Activated CD8-positive, alpha-beta memory T cell treated with anti-CD3 and anti-CD28 coated beads for 36 hours (primary cell): ENCODE data around the gene FAM171A1. TPM values are rescaled to one million over a fixed set of nuclear protein-coding genes. Genes with fewer than 3 reads are reported as not detected.
"Not testable (repeated sequence)": the region's sequence is repeated elsewhere in the genome, so short reads cannot be mapped to it uniquely, and the experiment has no call there.

ENCODE experiments used
- CTCF ChIA-PET: fragments of 350-600 bp; sonication (Branson Sonifier 250); formaldehyde crosslinking; loops from one replicate; lab custom pipeline; 2021; ENCODE audit warnings: antibody characterized with exemption; lab: Charles Lee
- POLR2A ChIA-PET: fragments of 350-600 bp; sonication (Branson Sonifier 250); formaldehyde crosslinking; loops from one replicate; lab custom pipeline; 2021; ENCODE audit warnings: antibody characterized with exemption; lab: Charles Lee
- total RNA-seq, 2 experiments: library from RNA; stranded (reverse); gene quantifications; one replicate each; pipeline ENCODE4 v1.2.3, GENCODE V29; 2021

FAM171A1 gene
- total RNA-seq, 2 experiments from 2014 or later, result 4.3 TPM

GRCh38 chr10:15232279-15232678, 138.8 kb downstream of the FAM171A1 start:
- CTCF ChIA-PET, result no interaction called here
- POLR2A ChIA-PET, result no interaction called here

GRCh38 chr10:15231426-15231825, 139.7 kb downstream of the FAM171A1 start:
- CTCF ChIA-PET, result no interaction called here
- POLR2A ChIA-PET, result no interaction called here

- ChIA-PET POLR2A (no interaction called here), CTCF (interaction anchor here (0.6 to 1.0 kb wide), 2 partner anchors 16 to 138 kb away, joined by 3 to 4 read pairs; no protein-coding TSS in a partner anchor)
These were observed 140.8 kb downstream of the FAM171A1 start for GRCh38 chr10:15230257-15230656.

GRCh38 chr10:15229268-15229667, 141.8 kb downstream of the FAM171A1 start:
- ChIA-PET POLR2A (no interaction called here), CTCF (interaction anchor here (1.0 kb wide), 1 partner anchor 139 kb away, joined by 3 read pairs; no protein-coding TSS in a partner anchor)

GRCh38 chr10:15228426-15228825, 142.7 kb downstream of the FAM171A1 start:
- ChIA-PET CTCF (no interaction called here), POLR2A (no interaction called here)

- POLR2A ChIA-PET, result no interaction called here
- CTCF ChIA-PET, result no interaction called here
These were observed 143.3 kb downstream of the FAM171A1 start for GRCh38 chr10:15227611-15228372.

- POLR2A ChIA-PET, result no interaction called here
- CTCF ChIA-PET, result no interaction called here
These were observed 145.6 kb downstream of the FAM171A1 start for GRCh38 chr10:15225511-15225910.

GRCh38 chr10:15224948-15225347, 146.1 kb downstream of the FAM171A1 start:
- ChIA-PET POLR2A (no interaction called here), CTCF (no interaction called here)

- POLR2A ChIA-PET, result no interaction called here
- CTCF ChIA-PET, result no interaction called here
These were observed 147.9 kb downstream of the FAM171A1 start for GRCh38 chr10:15223174-15223573.

- ChIA-PET CTCF (no interaction called here), POLR2A (no interaction called here)
These were observed 148.6 kb downstream of the FAM171A1 start for GRCh38 chr10:15222511-15222910.

- POLR2A ChIA-PET, result no interaction called here
- CTCF ChIA-PET, result no interaction called here
These were observed 150.6 kb downstream of the FAM171A1 start for GRCh38 chr10:15220445-15220844.

GRCh38 chr10:15216700-15217099, 154.4 kb downstream of the FAM171A1 start:
- ChIA-PET CTCF (no interaction called here), POLR2A (no interaction called here)

GRCh38 chr10:15214237-15214636, 156.9 kb downstream of the FAM171A1 start:
- ChIA-PET POLR2A (no interaction called here), CTCF (interaction anchor here (1.0 kb wide), 1 partner anchor 16 kb away, joined by 4 read pairs; no protein-coding TSS in a partner anchor)

GRCh38 chr10:15213461-15213861, 157.6 kb downstream of the FAM171A1 start:
- CTCF ChIA-PET, result no interaction called here

GRCh38 chr10:15211464-15211979, 159.6 kb downstream of the FAM171A1 start:
- ChIA-PET CTCF (interaction anchor here (0.7 to 1.2 kb wide), 2 partner anchors 13 to 101 kb away, joined by 4 read pairs; no protein-coding TSS in a partner anchor), POLR2A (no interaction called here)

More at GRCh38 chr10:15213461-15213861, 157.6 kb downstream of the FAM171A1 start:
- POLR2A ChIA-PET, result no interaction called here

- CTCF ChIA-PET, result interaction anchor here (0.7 to 1.2 kb wide), 2 partner anchors 12 to 45 kb away, joined by 3 to 4 read pairs; no protein-coding TSS in a partner anchor
- POLR2A ChIA-PET, result no interaction called here
These were observed 160.6 kb downstream of the FAM171A1 start for GRCh38 chr10:15210521-15210920.

- CTCF ChIA-PET, result no interaction called here
- POLR2A ChIA-PET, result no interaction called here
These were observed 161.1 kb downstream of the FAM171A1 start for GRCh38 chr10:15209827-15210509.

- CTCF ChIA-PET, result interaction anchor here (1.2 kb wide), 1 partner anchor 11 kb away, joined by 3 read pairs; no protein-coding TSS in a partner anchor
- POLR2A ChIA-PET, result interaction anchor here (0.6 kb wide), 1 partner anchor 38 kb away, joined by 3 read pairs; no protein-coding TSS in a partner anchor
These were observed 162.9 kb downstream of the FAM171A1 start for GRCh38 chr10:15208221-15208620.

- CTCF ChIA-PET, result not testable (repeated sequence)
- POLR2A ChIA-PET, result interaction anchor here (0.6 kb wide), 1 partner anchor 38 kb away, joined by 3 read pairs; no protein-coding TSS in a partner anchor
These were observed 163.7 kb downstream of the FAM171A1 start for GRCh38 chr10:15207410-15207809.

GRCh38 chr10:15202639-15203038, 168.4 kb downstream of the FAM171A1 start:
- ChIA-PET CTCF (interaction anchor here (0.9 kb wide), 1 partner anchor 10 kb away, joined by 3 read pairs; no protein-coding TSS in a partner anchor), POLR2A (no interaction called here)
